Neural progenitor cell (in vitro differentiated cells): ENCODE data around the gene KAZN. TPM values are rescaled to one million over a fixed set of nuclear protein-coding genes. Genes with fewer than 3 reads are reported as not detected.
A peak's percentile ranks its signal among the peaks of the same experiment; 100 is the strongest.

Experiments used
- DNase-seq: peaks from one replicate; pipeline ENCODE4 v3.0.0-alpha.2; 2016; ENCODE audit warnings: low spot score
- H2AFZ ChIP-seq: fragments of 200-600 bp; sonication (generic); replicated peaks from 2 replicates; pipeline ENCODE4 v1.6.1; 2016; ENCODE audit warnings: antibody characterized with exemption
- H3F3A ChIP-seq: fragments of 200-600 bp; sonication (generic); 2 replicates; pipeline ENCODE4 v1.6.1; 2016; ENCODE audit warnings: antibody characterized with exemption, low read depth
- H3K27ac ChIP-seq: fragments of 200-600 bp; sonication (generic); 2 replicates; pipeline ENCODE4 v1.5.1; 2016; ENCODE audit warnings: mild to moderate bottlenecking
- H3K27me3 ChIP-seq: fragments of 200-600 bp; sonication (generic); 2 replicates; pipeline ENCODE4 v1.6.1; 2016; ENCODE audit warnings: mild to moderate bottlenecking, moderate library complexity
- H3K36me3 ChIP-seq: fragments of 200-600 bp; sonication (generic); 2 replicates; pipeline ENCODE4 v1.5.1; 2016
- H3K4me1 ChIP-seq: fragments of 200-600 bp; sonication (generic); 2 replicates; pipeline ENCODE4 v1.6.1; 2016; ENCODE audit warnings: mixed run types
- H3K4me2 ChIP-seq: fragments of 200-600 bp; sonication (generic); 2 replicates; pipeline ENCODE4 v1.6.1; 2016
- H3K4me3 ChIP-seq: fragments of 200-600 bp; sonication (generic); 2 replicates; pipeline ENCODE4 v1.5.1; 2016
- H3K79me2 ChIP-seq: fragments of 200-600 bp; sonication (generic); 2 replicates; pipeline ENCODE4 v1.6.1; 2016; ENCODE audit warnings: low read depth
- H3K9ac ChIP-seq: fragments of 200-600 bp; sonication (generic); 2 replicates; pipeline ENCODE4 v1.6.1; 2016
- H3K9me3 ChIP-seq: fragments of 200-600 bp; sonication (generic); 2 replicates; pipeline ENCODE4 v1.5.1; 2016; ENCODE audit warnings: low read depth
- H4K20me1 ChIP-seq: fragments of 200-600 bp; sonication (generic); 2 replicates; pipeline ENCODE4 v1.6.1; 2016; ENCODE audit warnings: low read depth
- H3K27ac Mint-ChIP-seq: 3 replicates; pipeline ENCODE4 v1.8.0; 2021; ENCODE audit warnings: mixed read lengths
- H3K27me3 Mint-ChIP-seq: 2 replicates; pipeline ENCODE4 v1.8.0; 2022; ENCODE audit warnings: low read depth, mild to moderate bottlenecking, inconsistent platforms, moderate library complexity, mixed read lengths; ENCODE audit not compliant: insufficient read depth
- H3K36me3 Mint-ChIP-seq: 3 replicates; pipeline ENCODE4 v1.8.0; 2021; ENCODE audit warnings: mixed read lengths
- H3K4me1 Mint-ChIP-seq: 3 replicates; pipeline ENCODE4 v1.8.0; 2021; ENCODE audit warnings: mixed read lengths
- H3K4me3 Mint-ChIP-seq: 3 replicates; pipeline ENCODE4 v1.8.0; 2021; ENCODE audit warnings: mild to moderate bottlenecking, moderate library complexity, mixed read lengths
- H3K9me3 Mint-ChIP-seq: 3 replicates; pipeline ENCODE4 v1.8.0; 2020; ENCODE audit warnings: mixed read lengths
- CTCF ChIP-seq: fragments of 200-600 bp; sonication (generic); IDR thresholded peaks from 2 replicates; pipeline ENCODE4 v1.5.1; 2017; ENCODE audit warnings: antibody characterized with exemption, mild to moderate bottlenecking
- EZH2 ChIP-seq: fragments of 200-600 bp; sonication (generic); IDR thresholded peaks from 2 replicates; pipeline ENCODE4 v1.6.1; 2017; ENCODE audit warnings: antibody characterized with exemption, mild to moderate bottlenecking, moderate library complexity
- EZH2phosphoT487 ChIP-seq: fragments of 200-600 bp; sonication (generic); IDR thresholded peaks from 2 replicates; pipeline ENCODE4 v1.6.1; 2017; ENCODE audit warnings: antibody characterized with exemption
- total RNA-seq: library from RNA; depleted of rRNA; stranded (reverse); fragments of >200 nt; gene quantifications from 2 replicates; pipeline ENCODE4 v1.2.3, GENCODE V29; 2015; ENCODE audit warnings: low replicate concordance

The KAZN gene
- total RNA-seq, 1 donor from 2014 or later, result 6.1 TPM

GRCh38 chr1:14705824-14706223 is 107.3 kb downstream of the KAZN start:
- H4K20me1 ChIP-seq, result no peaks in the 10 kb centered on the region
- TF ChIP-seq EZH2phosphoT487 (no peak), EZH2 (no peak), CTCF (no peak)
- H3K27me3 Mint-ChIP-seq, result peaks cover 2% of the 10 kb centered on the region
- DNase-seq, result no peak
- H3K9me3 ChIP-seq, result no peaks in the 10 kb centered on the region
- no peaks in the 10 kb centered on the region for H3K36me3 ChIP-seq
- no peak overlapping the region for H3K27ac Mint-ChIP-seq
- H3K27me3 ChIP-seq, result no peaks in the 10 kb centered on the region
- H3K36me3 Mint-ChIP-seq, result peaks cover 23% of the 10 kb centered on the region
- H3K4me1 ChIP-seq, result peaks cover 3% of the 10 kb centered on the region
- H3F3A ChIP-seq, result no peaks in the 10 kb centered on the region
- H2AFZ ChIP-seq, result no peak overlapping the region
- H3K9ac ChIP-seq, result no peak overlapping the region
- no peaks in the 10 kb centered on the region for H3K79me2 ChIP-seq
- H3K4me1 Mint-ChIP-seq, result peaks cover 9% of the 10 kb centered on the region
- H3K27ac ChIP-seq, result no peak overlapping the region
- no peak overlapping the region for H3K4me3 ChIP-seq
- H3K4me2 ChIP-seq, result no peak overlapping the region
- H3K9me3 Mint-ChIP-seq, result peaks cover 26% of the 10 kb centered on the region
- H3K4me3 Mint-ChIP-seq, result no peak overlapping the region

GRCh38 chr1:14706631-14707030 is 108.1 kb downstream of the KAZN start:
- Histone ChIP-seq H3K36me3 (no peaks in the 10 kb centered on the region), H3K27me3 (no peaks in the 10 kb centered on the region), H3K9me3 (no peaks in the 10 kb centered on the region), H3K9ac (no peak overlapping the region), H3K79me2 (no peaks in the 10 kb centered on the region), H3K4me1 (peaks cover 3% of the 10 kb centered on the region), H3K27ac (no peak overlapping the region), H3K4me3 (no peak overlapping the region), H3F3A (no peaks in the 10 kb centered on the region), H4K20me1 (no peaks in the 10 kb centered on the region), H3K4me2 (no peak overlapping the region), H2AFZ (no peak overlapping the region)
- Mint-ChIP-seq H3K36me3 (peaks cover 25% of the 10 kb centered on the region), H3K27me3 (peaks cover 2% of the 10 kb centered on the region), H3K4me1 (peaks cover 9% of the 10 kb centered on the region), H3K9me3 (peaks cover 26% of the 10 kb centered on the region), H3K4me3 (no peak overlapping the region), H3K27ac (no peak overlapping the region)
- TF ChIP-seq EZH2phosphoT487 (no peak), EZH2 (no peak), CTCF (no peak)
- DNase-seq, result no peak

GRCh38 chr1:14707531-14708445 is 109.3 kb downstream of the KAZN start:
- Histone ChIP-seq H3K79me2 (no peaks in the 10 kb centered on the region), H3K4me1 (peaks cover 3% of the 10 kb centered on the region), H4K20me1 (no peaks in the 10 kb centered on the region), H3K27ac (no peak overlapping the region), H3K9me3 (no peaks in the 10 kb centered on the region), H2AFZ (no peak overlapping the region), H3K27me3 (no peaks in the 10 kb centered on the region), H3K36me3 (no peaks in the 10 kb centered on the region), H3K9ac (no peak overlapping the region), H3K4me2 (no peak overlapping the region), H3K4me3 (no peak overlapping the region), H3F3A (no peaks in the 10 kb centered on the region)
- no peak for DNase-seq
- peaks cover 14% of the 10 kb centered on the region for H3K4me1 Mint-ChIP-seq
- H3K36me3 Mint-ChIP-seq, result peaks cover 20% of the 10 kb centered on the region
- H3K4me3 Mint-ChIP-seq, result no peak overlapping the region
- peak overlapping the region; percentile 60 for H3K27ac Mint-ChIP-seq
- TF ChIP-seq CTCF, result no peak
- TF ChIP-seq EZH2phosphoT487, result no peak
- no peak for TF ChIP-seq EZH2
- peaks cover 26% of the 10 kb centered on the region for H3K9me3 Mint-ChIP-seq
- H3K27me3 Mint-ChIP-seq, result peaks cover 4% of the 10 kb centered on the region
